A549 (cell line): ENCODE data around the gene SMG6. TPM values are rescaled to one million over a fixed set of nuclear protein-coding genes. Genes with fewer than 3 reads are reported as not detected.

Source experiments
- ATAC-seq, 2 experiments: fragments of 200-7000 bp in 1 of 2; fragments of >200 bp in 1 of 2; cut with Nextera tagmentation in 1 of 2; cut with Tn5 transposase in 1 of 2; 3 replicates each; pipeline versions ENCODE4 v1.8.0 to v1.9.1; 2018 to 2020; ENCODE audit warnings: mild to moderate bottlenecking in 1 of 2, moderate library complexity in 1 of 2
- CTCF ChIA-PET: fragments of 300-600 bp; sonication (Branson Sonifier 250); formaldehyde crosslinking; extraction: SDS; loops from one replicate; lab custom pipeline; 2021; ENCODE audit warnings: antibody characterized with exemption, inconsistent platforms; lab: Yijun Ruan, JAX
- POLR2A ChIA-PET: fragments of 350-600 bp; formaldehyde crosslinking; extraction: SDS; loops from one replicate; lab custom pipeline; 2021; ENCODE audit warnings: antibody characterized with exemption, inconsistent platforms; lab: Yijun Ruan, JAX
- DNase-seq, 2 experiments: peaks; one replicate each; pipeline versions ENCODE4 v3.0.0 to v3.0.0-alpha.2; 2011 to 2016; ENCODE audit warnings: low read depth in 1 of 2, low spot score in 1 of 2
- FAIRE-seq: peaks from 2 replicates; lab custom pipeline; 2011; peaks lifted over from hg19 to GRCh38; lab: Jason Lieb, UNC
- H3K27ac ChIP-seq, 2 experiments: fragments of >200 bp; sonication (Bioruptor Twin); formaldehyde crosslinking; 3 replicates each; pipeline ENCODE4 v1.5.1; 2016 to 2017
- H3K4me1 ChIP-seq: fragments of >200 bp; sonication (Bioruptor Twin); formaldehyde crosslinking; 3 replicates; pipeline ENCODE4 v1.6.1; 2016
- H3K4me2 ChIP-seq: fragments of >200 bp; sonication (Bioruptor Twin); formaldehyde crosslinking; 3 replicates; pipeline ENCODE4 v1.6.1; 2016
- H3K4me3 ChIP-seq: fragments of >200 bp; sonication (Bioruptor Twin); formaldehyde crosslinking; 3 replicates; pipeline ENCODE4 v1.5.1; 2016
- H3K9me3 ChIP-seq: fragments of >200 bp; sonication (Bioruptor Twin); formaldehyde crosslinking; 3 replicates; pipeline ENCODE4 v1.6.1; 2016
- ATOH8 ChIP-seq: fragments of 250-450 bp; sonication (Bioruptor Pico); IDR thresholded peaks from 2 replicates; pipeline ENCODE4 v1.5.0; 2020; ENCODE audit warnings: low read depth, mild to moderate bottlenecking, moderate library complexity
- CEBPB ChIP-seq, 2 experiments: fragments of >200 bp in 1 of 2; sonication (Bioruptor Twin) in 1 of 2; formaldehyde crosslinking in 1 of 2; IDR thresholded peaks; 2 replicates each; pipeline ENCODE4 v1.6.1; 2012 to 2016
- CHD4 ChIP-seq: fragments of 200-600 bp; sonication (generic); IDR thresholded peaks from 2 replicates; pipeline ENCODE4 v1.6.1; 2016; ENCODE audit warnings: antibody characterized with exemption, mild to moderate bottlenecking, borderline replicate concordance
- EHMT2 ChIP-seq: fragments of 200-600 bp; sonication (generic); IDR thresholded peaks from 2 replicates; pipeline ENCODE4 v1.6.1; 2016; ENCODE audit warnings: antibody characterized with exemption, low read depth, mild to moderate bottlenecking, moderate library complexity
- ELK1 ChIP-seq: fragments of 150-350 bp; IDR thresholded peaks from 2 replicates; pipeline ENCODE4 v1.6.1; 2014; ENCODE audit warnings: low read depth, mild to moderate bottlenecking, low read length
- ESRRA ChIP-seq: fragments of 150-350 bp; IDR thresholded peaks from 2 replicates; pipeline ENCODE4 v1.6.1; 2014; ENCODE audit warnings: mild to moderate bottlenecking, low read length, borderline replicate concordance
- HOXA7 ChIP-seq: fragments of 250-450 bp; sonication (Bioruptor Pico); IDR thresholded peaks from 2 replicates; pipeline ENCODE4 v1.5.0; 2020; ENCODE audit warnings: mild to moderate bottlenecking, moderate library complexity
- JUN ChIP-seq, 2 experiments: fragments of >200 bp; sonication (Bioruptor Twin); formaldehyde crosslinking; IDR thresholded peaks; 2 replicates in 1 of 2; 3 replicates in 1 of 2; pipeline ENCODE4 v1.6.1; 2016 to 2017
- MAX ChIP-seq: IDR thresholded peaks from 2 replicates; pipeline ENCODE4 v1.6.1; 2012
- MAZ ChIP-seq: fragments of 150-350 bp; IDR thresholded peaks from 2 replicates; pipeline ENCODE4 v1.6.1; 2014; ENCODE audit warnings: antibody characterized with exemption, low read depth, low read length, borderline replicate concordance
- NFE2L2 ChIP-seq: fragments of 150-350 bp; conservative IDR thresholded peaks from 2 replicates; pipeline ENCODE4 v1.6.1; 2014; ENCODE audit warnings: low read length
- NR3C1 ChIP-seq: fragments of >200 bp; sonication (Bioruptor Twin); formaldehyde crosslinking; IDR thresholded peaks from 3 replicates; pipeline ENCODE4 v1.6.1; 2017
- POLR2A ChIP-seq: IDR thresholded peaks from 2 replicates; pipeline ENCODE4 v1.6.1; 2012; ENCODE audit warnings: mild to moderate bottlenecking, low read length
- RFX5 ChIP-seq: fragments of 450-650 bp; IDR thresholded peaks from 2 replicates; pipeline ENCODE4 v1.7.1; 2014; ENCODE audit warnings: antibody characterized with exemption, mild to moderate bottlenecking, moderate library complexity
- RNF2 ChIP-seq: fragments of 200-600 bp; sonication (generic); IDR thresholded peaks from 2 replicates; pipeline ENCODE4 v1.6.1; 2016; ENCODE audit warnings: low read depth, mild to moderate bottlenecking, antibody characterized with exemption, moderate library complexity, borderline replicate concordance
- TFCP2L1 ChIP-seq: fragments of 250-450 bp; sonication (Bioruptor Pico); IDR thresholded peaks from 2 replicates; pipeline ENCODE4 v1.5.0; 2021; ENCODE audit warnings: mild to moderate bottlenecking
- TP53 ChIP-seq: fragments of 250-450 bp; sonication (Bioruptor Pico); IDR thresholded peaks from 2 replicates; pipeline ENCODE4 v1.5.0; 2021; ENCODE audit warnings: mild to moderate bottlenecking, moderate library complexity
- ZC3H11A ChIP-seq: fragments of 450-650 bp; IDR thresholded peaks from 2 replicates; pipeline ENCODE4 v1.6.1; 2014; ENCODE audit warnings: antibody characterized with exemption, mild to moderate bottlenecking
- WGBS: methylation state at CpG from one replicate; pipeline ENCODE4 v1.1.6; 2017; ENCODE audit errors: missing lambda C conversion rate; 5-methylcytosine and 5-hydroxymethylcytosine counted together
- polyA plus RNA-seq, 4 experiments: library from polyadenylated mRNA; depleted of rRNA in 3 of 4; stranded (reverse); fragments of >200 nt; fragmentation: RNase III in 1 of 4; extraction: RNeasy Plus Mini Kit Qiagen cat#74134 plus additional on column Dnase treatment in 1 of 4; gene quantifications; 2 replicates in 3 of 4; 3 replicates in 1 of 4; pipeline ENCODE4 v1.2.3, GENCODE V29; 2011 to 2017
- TF ChIP-seq, protein P1 (sequence below): fragments of 450-650 bp; IDR thresholded peaks from 2 replicates; pipeline ENCODE4 v1.6.1; 2014; ENCODE audit warnings: antibody characterized with exemption

Gene SMG6
- polyA plus RNA-seq, 2 of the 4 experiments (the other 2 are of a cell fraction), result 4.7 to 17.0 TPM

- CTCF ChIA-PET, result interaction anchor here (0.6 to 1.9 kb wide), 7 partner anchors 10 to 533 kb away, joined by 3 to 9 read pairs (median 3); partner anchors contain the start of gene HIC1
- Histone ChIP-seq H3K9me3 (no peaks in the 10 kb centered on the region), H3K4me1 (no peaks in the 10 kb centered on the region), H3K27ac (no peak overlapping the region), H3K4me3 (no peak overlapping the region), H3K4me2 (no peak overlapping the region)
- no peak for DNase-seq
- peak; percentile 92 for FAIRE-seq
- no peak for TF ChIP-seq JUN (IDR thresholded peaks at IDR 0.05)
- TF ChIP-seq HOXA7 (CRISPR knock-in tag), result no peak
- ATAC-seq, result no peak
- 92% methylated on average over 7 of the region's 7 CpGs for WGBS
- POLR2A ChIA-PET, result interaction anchor here (0.5 kb wide), 1 partner anchor 61 kb away, joined by 4 read pairs; no protein-coding TSS in a partner anchor
These were observed 99.2 kb downstream of the SMG6 start for GRCh38 chr17:2204393-2204792.

DNA sequence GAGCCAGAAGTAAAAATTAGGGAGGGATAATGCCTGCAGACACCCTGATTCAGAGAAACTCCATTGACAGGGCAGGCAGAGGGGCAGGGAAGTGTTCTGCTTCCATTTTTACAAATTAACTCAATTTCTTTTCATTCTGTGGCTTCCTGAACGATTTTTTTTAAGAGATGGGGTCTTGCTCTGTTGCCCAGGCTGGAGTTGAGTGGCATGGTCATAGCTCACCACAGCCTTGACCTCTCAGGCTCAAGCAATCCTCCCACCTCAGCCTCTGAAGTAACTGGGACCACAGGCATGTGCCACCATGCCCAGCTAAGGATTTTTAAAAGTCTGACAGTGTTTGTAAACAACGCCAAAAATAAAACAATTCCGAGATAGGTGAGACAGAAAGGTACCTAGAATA, 99.8 kb downstream of the SMG6 start:
- 60% methylated on average over 3 of the region's 3 CpGs for WGBS
- Histone ChIP-seq H3K4me2 (no peak overlapping the region), H3K27ac (no peak overlapping the region), H3K4me3 (no peak overlapping the region), H3K4me1 (no peaks in the 10 kb centered on the region), H3K9me3 (no peaks in the 10 kb centered on the region)
- CTCF ChIA-PET, result interaction anchor here (0.6 to 1.9 kb wide), 5 partner anchors 10 to 146 kb away, joined by 3 to 9 read pairs (median 3); no protein-coding TSS in a partner anchor
- FAIRE-seq, result no peak
- no peak for ATAC-seq
- DNase-seq, result no peak
- POLR2A ChIA-PET, result no interaction called here
- TF ChIP-seq ZC3H11A (no peak), ELK1 (no peak), RFX5 (no peak), TFCP2L1 (CRISPR knock-in tag) (no peak), TP53 (CRISPR knock-in tag) (no peak), ESRRA (no peak), MAX (no peak), HOXA7 (CRISPR knock-in tag) (no peak), CHD4 (no peak), EHMT2 (no peak), NFE2L2 (no peak), CEBPB (IDR thresholded peaks at IDR 0.05) (no peak), NR3C1 (no peak), ATOH8 (no peak)
- TF ChIP-seq, protein P1, sequence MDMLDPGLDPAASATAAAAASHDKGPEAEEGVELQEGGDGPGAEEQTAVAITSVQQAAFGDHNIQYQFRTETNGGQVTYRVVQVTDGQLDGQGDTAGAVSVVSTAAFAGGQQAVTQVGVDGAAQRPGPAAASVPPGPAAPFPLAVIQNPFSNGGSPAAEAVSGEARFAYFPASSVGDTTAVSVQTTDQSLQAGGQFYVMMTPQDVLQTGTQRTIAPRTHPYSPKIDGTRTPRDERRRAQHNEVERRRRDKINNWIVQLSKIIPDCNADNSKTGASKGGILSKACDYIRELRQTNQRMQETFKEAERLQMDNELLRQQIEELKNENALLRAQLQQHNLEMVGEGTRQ, result no peak

DNA sequence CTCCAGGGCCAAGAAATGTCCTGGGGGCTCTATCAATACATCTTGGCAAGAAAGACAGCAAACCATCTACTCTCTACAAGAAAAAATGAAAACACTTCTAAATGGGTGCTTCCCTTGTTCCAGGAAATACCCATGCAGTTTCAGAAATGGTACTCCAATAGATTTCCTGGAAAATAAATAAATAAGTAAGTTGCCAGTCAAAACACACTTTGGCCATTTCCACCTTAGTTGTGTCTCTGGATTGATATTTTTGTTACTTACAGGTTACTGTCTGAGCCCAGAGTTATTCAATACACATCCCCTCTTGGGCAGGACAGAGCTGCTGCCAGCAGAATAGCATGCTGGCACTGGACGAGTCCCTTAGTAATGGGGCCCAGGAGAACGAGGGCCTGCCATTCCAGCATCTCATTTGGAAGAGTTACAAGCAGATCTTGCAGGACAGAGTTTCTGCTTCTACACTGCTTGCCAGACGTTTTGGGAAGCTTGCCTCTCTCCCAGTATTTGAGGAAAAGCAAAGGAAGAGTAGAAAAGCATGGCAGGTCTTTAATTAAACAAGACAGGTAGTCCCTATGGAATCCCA, 100.5 kb downstream of the SMG6 start:
- FAIRE-seq, result no peak
- H3K9me3 ChIP-seq, result no peaks in the 10 kb centered on the region
- no peaks in the 10 kb centered on the region for H3K4me1 ChIP-seq
- no peak for DNase-seq
- WGBS, result 67% methylated on average over 3 of the region's 3 CpGs
- TF ChIP-seq EHMT2 (no peak), POLR2A (no peak), ESRRA (no peak), TFCP2L1 (CRISPR knock-in tag) (no peak), RNF2 (no peak), MAZ (no peak)
- CTCF ChIA-PET, result interaction anchor here (0.8 to 1.9 kb wide), 3 partner anchors 14 to 145 kb away, joined by 3 to 9 read pairs (median 4); no protein-coding TSS in a partner anchor
- POLR2A ChIA-PET, result no interaction called here
- H3K4me3 ChIP-seq, result no peak overlapping the region
- no peak overlapping the region for H3K4me2 ChIP-seq
- ATAC-seq, result 0 out of 6 replicates have a peak, but pooled peaks of 1 of the 2 experiments have one; percentile 19
- H3K27ac ChIP-seq, result no peak overlapping the region
